Measurements from ENCODE around the gene HK1.

DNA sequence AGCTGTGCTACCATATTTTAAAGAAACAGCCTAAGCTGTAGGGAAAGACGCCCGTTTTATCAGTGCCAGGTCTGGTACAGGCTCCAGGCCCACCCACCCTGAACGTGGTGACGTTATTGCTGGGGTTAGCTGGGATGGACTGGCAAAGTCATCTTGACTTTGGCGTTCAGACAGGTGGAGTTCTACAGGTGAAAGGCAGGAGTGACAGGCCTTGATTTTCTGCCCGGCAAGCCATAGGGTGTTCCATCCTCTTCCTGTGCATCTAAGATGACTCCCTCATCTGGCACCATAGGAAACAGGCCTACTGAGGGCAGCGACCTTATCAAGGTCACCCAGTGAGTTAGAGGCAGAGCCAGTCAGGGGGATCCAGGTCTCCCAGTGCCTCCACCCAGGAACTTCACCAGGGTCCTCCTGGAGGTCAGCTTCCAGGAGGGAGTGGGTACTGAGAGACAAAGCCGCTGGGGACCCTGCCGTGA, 41.6 kb downstream of the HK1 start:
- TF ChIP-seq, protein P1, sequence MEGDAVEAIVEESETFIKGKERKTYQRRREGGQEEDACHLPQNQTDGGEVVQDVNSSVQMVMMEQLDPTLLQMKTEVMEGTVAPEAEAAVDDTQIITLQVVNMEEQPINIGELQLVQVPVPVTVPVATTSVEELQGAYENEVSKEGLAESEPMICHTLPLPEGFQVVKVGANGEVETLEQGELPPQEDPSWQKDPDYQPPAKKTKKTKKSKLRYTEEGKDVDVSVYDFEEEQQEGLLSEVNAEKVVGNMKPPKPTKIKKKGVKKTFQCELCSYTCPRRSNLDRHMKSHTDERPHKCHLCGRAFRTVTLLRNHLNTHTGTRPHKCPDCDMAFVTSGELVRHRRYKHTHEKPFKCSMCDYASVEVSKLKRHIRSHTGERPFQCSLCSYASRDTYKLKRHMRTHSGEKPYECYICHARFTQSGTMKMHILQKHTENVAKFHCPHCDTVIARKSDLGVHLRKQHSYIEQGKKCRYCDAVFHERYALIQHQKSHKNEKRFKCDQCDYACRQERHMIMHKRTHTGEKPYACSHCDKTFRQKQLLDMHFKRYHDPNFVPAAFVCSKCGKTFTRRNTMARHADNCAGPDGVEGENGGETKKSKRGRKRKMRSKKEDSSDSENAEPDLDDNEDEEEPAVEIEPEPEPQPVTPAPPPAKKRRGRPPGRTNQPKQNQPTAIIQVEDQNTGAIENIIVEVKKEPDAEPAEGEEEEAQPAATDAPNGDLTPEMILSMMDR (IDR thresholded peaks at IDR 0.05), result no peak
- no peak for TF ChIP-seq EZH2 (IDR thresholded peaks at IDR 0.05; ENCODE audit: borderline replicate concordance, insufficient read depth, low read depth, low read length, poor library complexity, severe bottlenecking)
